HepG2 (cell line): ENCODE results near the gene SCYL1. TPM values are rescaled to one million over a fixed set of nuclear protein-coding genes. Genes with fewer than 3 reads are reported as not detected.

ENCODE experiments used
- BHLHE40 ChIP-seq: IDR thresholded peaks from 2 replicates; pipeline ENCODE4 v1.6.1; 2011; ENCODE audit warnings: low read length, improper control_type of control experiment
- ELF3 ChIP-seq: IDR thresholded peaks from 2 replicates; pipeline ENCODE4 v1.6.1; 2016; ENCODE audit warnings: missing genetic modification reagents, missing compliant biosample characterization
- HHEX ChIP-seq: IDR thresholded peaks from 2 replicates; pipeline ENCODE4 v1.6.1; 2016; ENCODE audit warnings: control low read depth
- KAT8 ChIP-seq: IDR thresholded peaks from 2 replicates; pipeline ENCODE4 v1.6.1; 2016; ENCODE audit warnings: missing genetic modification reagents, missing compliant biosample characterization
- MIER2 ChIP-seq: IDR thresholded peaks from 2 replicates; pipeline ENCODE4 v1.6.1; 2016; ENCODE audit warnings: missing biosample characterization, missing genetic modification reagents
- NCOA2 ChIP-seq: sonication (generic); formaldehyde crosslinking; IDR thresholded peaks from 2 replicates; pipeline ENCODE4 v1.8.0; 2022; ENCODE audit warnings: inconsistent platforms
- SAP130 ChIP-seq: IDR thresholded peaks from 2 replicates; pipeline ENCODE4 v1.6.1; 2016; ENCODE audit warnings: low read depth
- YY1 ChIP-seq: IDR thresholded peaks from 2 replicates; pipeline ENCODE4 v1.6.1; 2011; ENCODE audit warnings: low read length, low read depth, moderate library complexity, mild to moderate bottlenecking; ENCODE audit not compliant: insufficient read depth, insufficient replicate concordance
- ZNF343 ChIP-seq: sonication (generic); formaldehyde crosslinking; IDR thresholded peaks from 2 replicates; pipeline ENCODE4 v1.4.0; 2020; ENCODE audit warnings: mild to moderate bottlenecking, missing genetic modification reagents
- ZNF572 ChIP-seq: sonication (generic); formaldehyde crosslinking; IDR thresholded peaks from 2 replicates; pipeline ENCODE4 v1.5.1; 2020; ENCODE audit warnings: mild to moderate bottlenecking, missing genetic modification reagents
- polyA plus RNA-seq, 8 experiments: library from polyadenylated mRNA; depleted of rRNA in 3 of 8; stranded (reverse) in 7 of 8; unstranded in 1 of 8; fragments of >200 nt; fragmentation: Illumina TruSeq in 4 of 8; extraction: Trizol in 4 of 8; gene quantifications; 2 replicates each; pipeline versions ENCODE4 v1.2.1 to v1.2.3, GENCODE V29; 2011 to 2016; ENCODE audit warnings: low read depth in 4 of 8, missing spikeins in 1 of 8, mixed read lengths in 1 of 8; ENCODE audit not compliant: insufficient read depth in 1 of 8
- total RNA-seq, 5 experiments: library from RNA; depleted of rRNA; stranded (reverse); fragments of >200 nt; fragmentation: Illumina TruSeq; extraction: Trizol; gene quantifications; 2 replicates each; pipeline ENCODE4 v1.2.3, GENCODE V29; 2016; ENCODE audit warnings: low read depth in 1 of 5
- TF ChIP-seq, protein P1 (sequence below): sonication (generic); formaldehyde crosslinking; IDR thresholded peaks from 2 replicates; pipeline ENCODE4 v1.4.0; 2020; ENCODE audit warnings: mild to moderate bottlenecking, missing genetic modification reagents, borderline replicate concordance
- TF ChIP-seq, protein P2 (sequence below): sonication (generic); formaldehyde crosslinking; IDR thresholded peaks from 2 replicates; pipeline ENCODE4 v1.4.0; 2020; ENCODE audit warnings: mild to moderate bottlenecking, missing genetic modification reagents
- TF ChIP-seq, protein P3 (sequence below): IDR thresholded peaks from 2 replicates; pipeline ENCODE4 v1.6.1; 2016; ENCODE audit warnings: missing genetic modification reagents, missing compliant biosample characterization
- TF ChIP-seq, protein P4 (sequence below): sonication (generic); formaldehyde crosslinking; IDR thresholded peaks from 2 replicates; pipeline ENCODE4 v1.8.0; 2022; ENCODE audit warnings: mild to moderate bottlenecking, missing genetic modification reagents, moderate library complexity
- TF ChIP-seq, protein P5 (sequence below): sonication (generic); formaldehyde crosslinking; IDR thresholded peaks from 2 replicates; pipeline ENCODE4 v1.4.0; 2020; ENCODE audit warnings: missing genetic modification reagents, mild to moderate bottlenecking, borderline replicate concordance
- TF ChIP-seq, protein P6 (sequence below): sonication (generic); formaldehyde crosslinking; IDR thresholded peaks from 2 replicates; pipeline ENCODE4 v1.4.0; 2020; ENCODE audit warnings: missing genetic modification reagents

Gene SCYL1
- total and polyA plus RNA-seq, 2 of the 13 experiments (the other 11 are each of a cell fraction or from before 2014, with no cell fraction given), result 65.9 to 103 TPM

DNA sequence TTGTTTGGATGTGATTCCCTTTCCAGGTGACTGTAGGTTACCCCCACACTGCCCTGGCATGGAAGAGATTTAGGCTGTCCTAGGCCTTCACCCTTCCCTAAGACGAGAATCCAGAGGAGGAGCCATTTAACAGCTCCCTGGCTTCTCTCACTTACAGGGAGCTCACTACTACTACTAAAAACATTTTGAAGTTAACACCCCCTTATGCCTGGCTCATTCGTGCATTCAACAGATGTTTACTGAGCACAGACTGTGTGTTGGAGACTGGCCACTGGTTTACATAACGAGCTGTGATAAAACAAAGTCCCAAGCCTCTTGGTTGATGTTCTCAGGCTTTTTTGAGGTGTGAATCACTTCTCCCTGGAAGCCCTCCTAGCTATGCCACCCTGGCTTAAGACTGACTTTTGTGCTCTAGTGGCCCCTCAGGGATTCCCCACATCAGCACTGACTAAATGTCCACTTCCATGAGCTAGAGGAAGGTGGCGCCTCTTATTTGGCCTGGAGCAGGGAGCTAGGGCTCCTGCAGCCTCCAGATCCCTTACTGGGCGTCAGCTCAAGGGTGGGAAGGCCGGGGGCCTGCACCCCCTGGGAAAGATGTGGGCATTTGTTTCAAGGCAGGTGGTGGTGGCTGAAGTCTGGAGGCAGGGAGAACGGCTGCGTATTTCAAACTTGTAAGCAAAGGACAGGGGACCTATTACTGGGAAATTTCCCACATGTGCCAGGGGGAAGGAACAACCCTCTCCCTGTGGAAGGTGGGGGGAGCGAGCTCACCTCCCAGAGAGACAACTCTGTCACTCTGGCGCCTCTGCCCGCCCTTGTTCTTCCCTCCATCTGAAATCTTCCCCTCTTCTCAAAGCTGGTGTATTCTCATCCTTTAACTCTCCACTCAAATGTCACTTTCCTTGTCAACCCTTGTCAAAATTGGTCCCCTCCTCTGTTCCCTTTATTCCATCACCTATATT lies 45.4 kb upstream of the SCYL1 start (continued):
- TF ChIP-seq, protein P1, sequence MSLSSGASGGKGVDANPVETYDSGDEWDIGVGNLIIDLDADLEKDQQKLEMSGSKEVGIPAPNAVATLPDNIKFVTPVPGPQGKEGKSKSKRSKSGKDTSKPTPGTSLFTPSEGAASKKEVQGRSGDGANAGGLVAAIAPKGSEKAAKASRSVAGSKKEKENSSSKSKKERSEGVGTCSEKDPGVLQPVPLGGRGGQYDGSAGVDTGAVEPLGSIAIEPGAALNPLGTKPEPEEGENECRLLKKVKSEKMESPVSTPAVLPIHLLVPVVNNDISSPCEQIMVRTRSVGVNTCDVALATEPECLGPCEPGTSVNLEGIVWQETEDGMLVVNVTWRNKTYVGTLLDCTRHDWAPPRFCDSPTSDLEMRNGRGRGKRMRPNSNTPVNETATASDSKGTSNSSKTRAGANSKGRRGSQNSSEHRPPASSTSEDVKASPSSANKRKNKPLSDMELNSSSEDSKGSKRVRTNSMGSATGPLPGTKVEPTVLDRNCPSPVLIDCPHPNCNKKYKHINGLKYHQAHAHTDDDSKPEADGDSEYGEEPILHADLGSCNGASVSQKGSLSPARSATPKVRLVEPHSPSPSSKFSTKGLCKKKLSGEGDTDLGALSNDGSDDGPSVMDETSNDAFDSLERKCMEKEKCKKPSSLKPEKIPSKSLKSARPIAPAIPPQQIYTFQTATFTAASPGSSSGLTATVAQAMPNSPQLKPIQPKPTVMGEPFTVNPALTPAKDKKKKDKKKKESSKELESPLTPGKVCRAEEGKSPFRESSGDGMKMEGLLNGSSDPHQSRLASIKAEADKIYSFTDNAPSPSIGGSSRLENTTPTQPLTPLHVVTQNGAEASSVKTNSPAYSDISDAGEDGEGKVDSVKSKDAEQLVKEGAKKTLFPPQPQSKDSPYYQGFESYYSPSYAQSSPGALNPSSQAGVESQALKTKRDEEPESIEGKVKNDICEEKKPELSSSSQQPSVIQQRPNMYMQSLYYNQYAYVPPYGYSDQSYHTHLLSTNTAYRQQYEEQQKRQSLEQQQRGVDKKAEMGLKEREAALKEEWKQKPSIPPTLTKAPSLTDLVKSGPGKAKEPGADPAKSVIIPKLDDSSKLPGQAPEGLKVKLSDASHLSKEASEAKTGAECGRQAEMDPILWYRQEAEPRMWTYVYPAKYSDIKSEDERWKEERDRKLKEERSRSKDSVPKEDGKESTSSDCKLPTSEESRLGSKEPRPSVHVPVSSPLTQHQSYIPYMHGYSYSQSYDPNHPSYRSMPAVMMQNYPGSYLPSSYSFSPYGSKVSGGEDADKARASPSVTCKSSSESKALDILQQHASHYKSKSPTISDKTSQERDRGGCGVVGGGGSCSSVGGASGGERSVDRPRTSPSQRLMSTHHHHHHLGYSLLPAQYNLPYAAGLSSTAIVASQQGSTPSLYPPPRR (CRISPR knock-in tag), result 0 out of 2 replicates have a peak, but pooled peaks have one; percentile 40
- TF ChIP-seq, protein P2, sequence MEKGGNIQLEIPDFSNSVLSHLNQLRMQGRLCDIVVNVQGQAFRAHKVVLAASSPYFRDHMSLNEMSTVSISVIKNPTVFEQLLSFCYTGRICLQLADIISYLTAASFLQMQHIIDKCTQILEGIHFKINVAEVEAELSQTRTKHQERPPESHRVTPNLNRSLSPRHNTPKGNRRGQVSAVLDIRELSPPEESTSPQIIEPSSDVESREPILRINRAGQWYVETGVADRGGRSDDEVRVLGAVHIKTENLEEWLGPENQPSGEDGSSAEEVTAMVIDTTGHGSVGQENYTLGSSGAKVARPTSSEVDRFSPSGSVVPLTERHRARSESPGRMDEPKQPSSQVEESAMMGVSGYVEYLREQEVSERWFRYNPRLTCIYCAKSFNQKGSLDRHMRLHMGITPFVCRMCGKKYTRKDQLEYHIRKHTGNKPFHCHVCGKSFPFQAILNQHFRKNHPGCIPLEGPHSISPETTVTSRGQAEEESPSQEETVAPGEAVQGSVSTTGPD (CRISPR knock-in tag), result no peak
- peak; percentile 9; the same call in 1 of the 2 replicates for TF ChIP-seq NCOA2 (CRISPR knock-in tag)
- no peak for TF ChIP-seq ZNF343 (CRISPR knock-in tag)
- TF ChIP-seq BHLHE40, result 0 out of 2 replicates have a peak, but pooled peaks have one; percentile 11
- no peak for TF ChIP-seq ZNF572
- TF ChIP-seq ELF3 (CRISPR knock-in tag), result 0 out of 2 replicates have a peak, but pooled peaks have one; percentile 21
- TF ChIP-seq, protein P3, sequence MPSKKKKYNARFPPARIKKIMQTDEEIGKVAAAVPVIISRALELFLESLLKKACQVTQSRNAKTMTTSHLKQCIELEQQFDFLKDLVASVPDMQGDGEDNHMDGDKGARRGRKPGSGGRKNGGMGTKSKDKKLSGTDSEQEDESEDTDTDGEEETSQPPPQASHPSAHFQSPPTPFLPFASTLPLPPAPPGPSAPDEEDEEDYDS (CRISPR knock-in tag), result 0 out of 2 replicates have a peak, but pooled peaks have one; percentile 24
- TF ChIP-seq, protein P4, sequence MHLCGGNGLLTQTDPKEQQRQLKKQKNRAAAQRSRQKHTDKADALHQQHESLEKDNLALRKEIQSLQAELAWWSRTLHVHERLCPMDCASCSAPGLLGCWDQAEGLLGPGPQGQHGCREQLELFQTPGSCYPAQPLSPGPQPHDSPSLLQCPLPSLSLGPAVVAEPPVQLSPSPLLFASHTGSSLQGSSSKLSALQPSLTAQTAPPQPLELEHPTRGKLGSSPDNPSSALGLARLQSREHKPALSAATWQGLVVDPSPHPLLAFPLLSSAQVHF (CRISPR knock-in tag), result no peak
- TF ChIP-seq KAT8 (CRISPR knock-in tag), result peak; percentile 43; the same call in 1 of the 2 replicates
- 0 out of 2 replicates have a peak, but pooled peaks have one; percentile 41 for TF ChIP-seq MIER2 (CRISPR knock-in tag)
- peak; percentile 49 for TF ChIP-seq SAP130 (CRISPR knock-in tag)
- peak; percentile 34 for TF ChIP-seq YY1
- TF ChIP-seq, protein P5, sequence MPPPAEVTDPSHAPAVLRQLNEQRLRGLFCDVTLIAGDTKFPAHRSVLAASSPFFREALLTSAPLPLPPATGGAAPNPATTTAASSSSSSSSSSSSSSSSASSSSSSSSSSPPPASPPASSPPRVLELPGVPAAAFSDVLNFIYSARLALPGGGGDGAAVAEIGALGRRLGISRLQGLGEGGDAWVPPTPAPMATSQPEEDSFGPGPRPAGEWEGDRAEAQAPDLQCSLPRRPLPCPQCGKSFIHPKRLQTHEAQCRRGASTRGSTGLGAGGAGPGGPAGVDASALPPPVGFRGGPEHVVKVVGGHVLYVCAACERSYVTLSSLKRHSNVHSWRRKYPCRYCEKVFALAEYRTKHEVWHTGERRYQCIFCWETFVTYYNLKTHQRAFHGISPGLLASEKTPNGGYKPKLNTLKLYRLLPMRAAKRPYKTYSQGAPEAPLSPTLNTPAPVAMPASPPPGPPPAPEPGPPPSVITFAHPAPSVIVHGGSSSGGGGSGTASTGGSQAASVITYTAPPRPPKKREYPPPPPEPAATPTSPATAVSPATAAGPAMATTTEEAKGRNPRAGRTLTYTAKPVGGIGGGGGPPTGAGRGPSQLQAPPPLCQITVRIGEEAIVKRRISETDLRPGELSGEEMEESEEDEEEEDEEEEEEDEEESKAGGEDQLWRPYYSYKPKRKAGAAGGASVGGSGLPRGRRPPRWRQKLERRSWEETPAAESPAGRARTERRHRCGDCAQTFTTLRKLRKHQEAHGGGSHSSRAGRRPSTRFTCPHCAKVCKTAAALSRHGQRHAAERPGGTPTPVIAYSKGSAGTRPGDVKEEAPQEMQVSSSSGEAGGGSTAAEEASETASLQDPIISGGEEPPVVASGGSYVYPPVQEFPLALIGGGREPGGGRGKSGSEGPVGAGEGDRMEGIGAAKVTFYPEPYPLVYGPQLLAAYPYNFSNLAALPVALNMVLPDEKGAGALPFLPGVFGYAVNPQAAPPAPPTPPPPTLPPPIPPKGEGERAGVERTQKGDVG (CRISPR knock-in tag), result no peak
- TF ChIP-seq, protein P6, sequence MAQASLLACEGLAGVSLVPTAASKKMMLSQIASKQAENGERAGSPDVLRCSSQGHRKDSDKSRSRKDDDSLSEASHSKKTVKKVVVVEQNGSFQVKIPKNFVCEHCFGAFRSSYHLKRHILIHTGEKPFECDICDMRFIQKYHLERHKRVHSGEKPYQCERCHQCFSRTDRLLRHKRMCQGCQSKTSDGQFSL (CRISPR knock-in tag), result peak; percentile 75
- TF ChIP-seq HHEX (CRISPR knock-in tag), result no peak
